Spleen (tissue), 7 donors: ENCODE results near the gene TJP3.

Experiments used
- POLR2A ChIP-seq, 3 donors: fragments of 450-650 bp; IDR thresholded peaks; one replicate each; pipeline ENCODE4 v1.5.1; 2017; ENCODE audit warnings: antibody characterized with exemption in 3 of 3, mild to moderate bottlenecking in 1 of 3
- TF ChIP-seq, protein P1 (sequence below), 11 experiments: fragments of 200-600 bp in 7 of 11; fragments of 450-650 bp in 4 of 11; sonication (generic) in 4 of 11; IDR thresholded peaks in 8 of 11; conservative IDR thresholded peaks in 3 of 11; 1 replicate in 7 of 11; 2 replicates in 4 of 11; pipeline versions ENCODE4 v1.4.0 to v1.8.0; 2016 to 2021; ENCODE audit warnings: antibody characterized with exemption in 11 of 11, inconsistent platforms in 4 of 11, mild to moderate bottlenecking in 1 of 11
- donor health status: DM: no; HTN: no; CAD: no; lungs with moderate emphysema.
- donor health status: DM: no; HTN: no; CAD: no.
- donor health status: DM: no; HTN: no; CAD: no.

DNA sequence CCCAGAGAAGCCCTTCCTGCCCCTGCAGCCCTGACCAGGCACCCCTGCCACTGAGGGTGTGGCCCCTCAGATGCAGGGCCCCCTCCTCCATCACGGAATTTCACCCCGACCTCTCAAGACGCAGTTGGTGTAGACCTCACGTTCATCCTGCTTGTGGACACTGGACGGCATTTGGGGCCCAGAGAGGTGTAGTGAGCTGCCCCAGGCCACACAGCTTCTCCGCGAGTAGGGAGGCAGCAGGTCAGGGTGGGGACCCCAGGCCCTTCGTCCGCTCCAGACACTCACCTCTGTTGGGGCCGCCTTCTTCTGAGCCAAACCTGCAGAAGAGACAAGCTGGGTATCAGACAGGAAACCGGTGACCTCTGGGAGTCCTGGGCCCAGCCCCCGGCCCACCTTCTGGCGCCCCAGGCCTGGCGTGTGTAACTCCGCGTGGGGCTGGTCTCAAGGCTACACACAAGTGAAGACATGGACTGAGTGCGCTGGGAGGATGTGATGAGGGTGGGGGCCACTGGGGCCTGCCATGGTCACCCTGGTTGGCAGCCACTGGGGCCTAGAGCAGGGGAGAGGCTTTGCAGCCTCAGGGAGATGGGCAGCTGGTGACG is 41.0 kb upstream of the TJP3 start:
- no peak for TF ChIP-seq POLR2A (IDR thresholded peaks at IDR 0.05)
- TF ChIP-seq, protein P1, sequence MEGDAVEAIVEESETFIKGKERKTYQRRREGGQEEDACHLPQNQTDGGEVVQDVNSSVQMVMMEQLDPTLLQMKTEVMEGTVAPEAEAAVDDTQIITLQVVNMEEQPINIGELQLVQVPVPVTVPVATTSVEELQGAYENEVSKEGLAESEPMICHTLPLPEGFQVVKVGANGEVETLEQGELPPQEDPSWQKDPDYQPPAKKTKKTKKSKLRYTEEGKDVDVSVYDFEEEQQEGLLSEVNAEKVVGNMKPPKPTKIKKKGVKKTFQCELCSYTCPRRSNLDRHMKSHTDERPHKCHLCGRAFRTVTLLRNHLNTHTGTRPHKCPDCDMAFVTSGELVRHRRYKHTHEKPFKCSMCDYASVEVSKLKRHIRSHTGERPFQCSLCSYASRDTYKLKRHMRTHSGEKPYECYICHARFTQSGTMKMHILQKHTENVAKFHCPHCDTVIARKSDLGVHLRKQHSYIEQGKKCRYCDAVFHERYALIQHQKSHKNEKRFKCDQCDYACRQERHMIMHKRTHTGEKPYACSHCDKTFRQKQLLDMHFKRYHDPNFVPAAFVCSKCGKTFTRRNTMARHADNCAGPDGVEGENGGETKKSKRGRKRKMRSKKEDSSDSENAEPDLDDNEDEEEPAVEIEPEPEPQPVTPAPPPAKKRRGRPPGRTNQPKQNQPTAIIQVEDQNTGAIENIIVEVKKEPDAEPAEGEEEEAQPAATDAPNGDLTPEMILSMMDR (IDR thresholded peaks at IDR 0.05 in 8 of 11, conservative IDR thresholded peaks at IDR 0.05 in 3 of 11), result no peak
